B cell (primary cell): Measurements from ENCODE around the gene VWA8. TPM values are rescaled to one million over a fixed set of nuclear protein-coding genes. Genes with fewer than 3 reads are reported as not detected.
"Not testable (repeated sequence)": the region's sequence is repeated elsewhere in the genome, so short reads cannot be mapped to it uniquely, and the experiment has no call there.

Experiments
- ATAC-seq: fragments of 200-7000 bp; cut with Tn5 transposase; one replicate; pipeline ENCODE4 v1.10.0; 2021; ENCODE audit warnings: low read depth, mild to moderate bottlenecking, moderate number of reproducible peaks, moderate library complexity
- CTCF ChIA-PET: fragments of 350-600 bp; sonication (Branson Sonifier 250); formaldehyde crosslinking; loops from one replicate; lab custom pipeline; 2021; ENCODE audit warnings: antibody characterized with exemption, inconsistent platforms; lab: Charles Lee
- POLR2A ChIA-PET: fragments of 350-600 bp; sonication (Branson Sonifier 250); formaldehyde crosslinking; loops from one replicate; lab custom pipeline; 2021; ENCODE audit warnings: antibody characterized with exemption; lab: Charles Lee
- DNase-seq: peaks from one replicate; pipeline ENCODE4 v3.0.0; 2013
- H2AFZ ChIP-seq: 2 replicates; pipeline ENCODE4 v1.6.1; 2012; ENCODE audit warnings: mild to moderate bottlenecking, low read depth, low read length; ENCODE audit not compliant: insufficient read depth, poor library complexity, severe bottlenecking
- H3K27ac ChIP-seq, 2 donors: 1 replicate in 1 of 2; 2 replicates in 1 of 2; pipeline ENCODE4 v1.5.1; 2012 to 2013; ENCODE audit warnings: low read length in 2 of 2, mild to moderate bottlenecking in 2 of 2, moderate library complexity in 1 of 2
- H3K27me3 ChIP-seq, 4 experiments: fragments of 200-600 bp in 1 of 4; sonication (generic) in 1 of 4; replicated peaks in 1 of 4; 1 replicate in 2 of 4; 2 replicates in 2 of 4; pipeline versions ENCODE4 v1.6.1 to v1.7.0; 2013 to 2016; ENCODE audit warnings: low read length in 3 of 4, mild to moderate bottlenecking in 2 of 4, mixed read lengths in 1 of 4, moderate library complexity in 1 of 4; ENCODE audit not compliant: insufficient read depth in 4 of 4, control insufficient read depth in 3 of 4; ENCODE audit errors: control extremely low read depth in 1 of 4
- H3K36me3 ChIP-seq, 2 experiments: replicated peaks in 1 of 2; 1 replicate in 1 of 2; 2 replicates in 1 of 2; pipeline versions ENCODE4 v1.6.1 to v1.7.1; 2013; ENCODE audit warnings: low read length in 1 of 2; ENCODE audit not compliant: insufficient read depth in 2 of 2, control insufficient read depth in 1 of 2; ENCODE audit errors: control extremely low read depth in 1 of 2, extremely low read depth in 1 of 2
- H3K4me1 ChIP-seq, 2 donors: fragments of 200-600 bp in 1 of 2; sonication (generic) in 1 of 2; 1 replicate in 1 of 2; 2 replicates in 1 of 2; pipeline versions ENCODE4 v1.5.1 to v1.6.1; 2013 to 2017; ENCODE audit warnings: low read length in 2 of 2; ENCODE audit not compliant: control insufficient read depth in 2 of 2, insufficient read depth in 2 of 2
- H3K4me2 ChIP-seq: replicated peaks from 2 replicates; pipeline ENCODE3; 2012; ENCODE audit warnings: mild to moderate bottlenecking, low read depth, low read length; ENCODE audit not compliant: poor library complexity, severe bottlenecking
- H3K4me3 ChIP-seq, 5 experiments: fragments of 200-600 bp in 1 of 5; sonication (generic) in 1 of 5; 1 replicate in 3 of 5; 2 replicates in 2 of 5; pipeline versions ENCODE4 v1.5.1 to v1.7.0; 2011 to 2016; ENCODE audit warnings: low read length in 4 of 5, mild to moderate bottlenecking in 4 of 5, low read depth in 2 of 5, control low read depth in 1 of 5, moderate library complexity in 1 of 5; ENCODE audit not compliant: insufficient read depth in 1 of 5; ENCODE audit errors: control extremely low read depth in 1 of 5, extremely low read depth in 1 of 5
- H3K79me2 ChIP-seq: fragments of 200-600 bp; sonication (generic); one replicate; pipeline ENCODE4 v1.6.0; 2016; ENCODE audit warnings: low read length; ENCODE audit not compliant: control insufficient read depth, insufficient read depth
- H3K9ac ChIP-seq: fragments of 200-600 bp; sonication (generic); 2 replicates; pipeline ENCODE4 v1.6.1; 2017; ENCODE audit warnings: mild to moderate bottlenecking, low read length, moderate library complexity
- H3K9me3 ChIP-seq, 3 donors: one replicate each; pipeline versions ENCODE4 v1.6.1 to v1.7.1; 2013; ENCODE audit warnings: low read length in 2 of 3; ENCODE audit not compliant: control insufficient read depth in 2 of 3, insufficient read depth in 1 of 3; ENCODE audit errors: control extremely low read depth in 1 of 3
- H4K20me1 ChIP-seq: 2 replicates; pipeline ENCODE4 v1.6.0; 2012; ENCODE audit warnings: mild to moderate bottlenecking, low read length; ENCODE audit not compliant: insufficient read depth, control insufficient read depth, poor library complexity, severe bottlenecking
- H3K27ac Mint-ChIP-seq: one replicate; pipeline ENCODE4 v1.8.0; 2021; ENCODE audit warnings: mixed read lengths
- H3K27me3 Mint-ChIP-seq: one replicate; pipeline ENCODE4 v1.8.0; 2021; ENCODE audit warnings: mixed read lengths
- H3K4me1 Mint-ChIP-seq: one replicate; pipeline ENCODE4 v1.8.0; 2021; ENCODE audit warnings: mixed read lengths
- H3K4me3 Mint-ChIP-seq: one replicate; pipeline ENCODE4 v1.8.0; 2021; ENCODE audit warnings: mixed read lengths
- H3K9me3 Mint-ChIP-seq: one replicate; pipeline ENCODE4 v1.8.0; 2022; ENCODE audit warnings: mixed read lengths; ENCODE audit not compliant: insufficient read depth
- CTCF ChIP-seq: fragments of 200-600 bp; IDR thresholded peaks from one replicate; pipeline ENCODE4 v1.8.0; 2022; ENCODE audit warnings: antibody characterized with exemption, mild to moderate bottlenecking
- EZH2 ChIP-seq: IDR thresholded peaks from 2 replicates; pipeline ENCODE4 v1.6.1; 2012; ENCODE audit warnings: borderline replicate concordance, low read depth, mild to moderate bottlenecking, moderate library complexity, low read length; ENCODE audit not compliant: insufficient read depth, poor library complexity, severe bottlenecking
- WGBS: methylation state at CpG from one replicate; pipeline ENCODE4 v1.1.5; 2013; ENCODE audit warnings: missing lambda C conversion rate; ENCODE audit not compliant: insufficient coverage; 5-methylcytosine and 5-hydroxymethylcytosine counted together
- intact Hi-C: fragments of 100-400 bp; cut with micrococcal nuclease; formaldehyde crosslinking; loops from one replicate; pipeline ENCODE4 v1.10.0; 2022
- polyA plus RNA-seq: library from polyadenylated mRNA; depleted of rRNA; stranded (reverse); fragments of >200 nt; gene quantifications from 2 replicates; pipeline ENCODE4 v1.2.3, GENCODE V29; 2012
- total RNA-seq, 2 donors: library from RNA; stranded (reverse); fragments of 120-200 nt in 1 of 2; gene quantifications; 1 replicate in 1 of 2; 2 replicates in 1 of 2; pipeline versions ENCODE4 v1.2.3 to v1.2.4, GENCODE V29; 2013 to 2022

VWA8 gene
- total and polyA plus RNA-seq, 2 donors (not counting 1 experiment from before 2014, with no cell fraction given) = 6.0 to 19.7 TPM

- Histone ChIP-seq H3K36me3 (no peaks in the 10 kb centered on the region), H2AFZ (no peak overlapping the region), H3K27ac (no peak overlapping the region), H3K4me1 (no peaks in the 10 kb centered on the region), H4K20me1 (peaks cover 8% of the 10 kb centered on the region), H3K79me2 (peaks cover 42% of the 10 kb centered on the region), H3K9me3 (no peaks in the 10 kb centered on the region), H3K4me2 (no peak overlapping the region), H3K4me3 (no peak overlapping the region), H3K9ac (no peak overlapping the region), H3K27me3 (no peaks in the 10 kb centered on the region)
- H3K27ac Mint-ChIP-seq = no peak overlapping the region
- 100% methylated on average over 1 of the region's 1 CpG for WGBS
- no peaks in the 10 kb centered on the region for H3K27me3 Mint-ChIP-seq
- CTCF ChIA-PET = no interaction called here
- no peak for DNase-seq
- H3K9me3 Mint-ChIP-seq = no peaks in the 10 kb centered on the region
- intact Hi-C loops = no loop called here
- no peak for ATAC-seq
- TF ChIP-seq EZH2 = no peak
- TF ChIP-seq CTCF = no peak
- H3K4me1 Mint-ChIP-seq = peaks cover 9% of the 10 kb centered on the region
- POLR2A ChIA-PET = no interaction called here
- H3K4me3 Mint-ChIP-seq = no peak overlapping the region
Observed at GRCh38 chr13:41954226-41954625, 6.7 kb downstream of the VWA8 start.

- TF ChIP-seq EZH2 (no peak), CTCF (no peak)
- Mint-ChIP-seq H3K4me1 (peaks cover 7% of the 10 kb centered on the region), H3K9me3 (no peaks in the 10 kb centered on the region), H3K4me3 (no peak overlapping the region), H3K27me3 (no peaks in the 10 kb centered on the region), H3K27ac (no peak overlapping the region)
- H3K9ac ChIP-seq = no peak overlapping the region
- H3K4me1 ChIP-seq = no peaks in the 10 kb centered on the region
- H2AFZ ChIP-seq = no peak overlapping the region
- H4K20me1 ChIP-seq = peaks cover 8% of the 10 kb centered on the region
- H3K79me2 ChIP-seq = peaks cover 32% of the 10 kb centered on the region
- H3K27me3 ChIP-seq = no peaks in the 10 kb centered on the region
- intact Hi-C loops = no loop called here
- DNase-seq (no peak), ATAC-seq (no peak)
- no peak overlapping the region for H3K27ac ChIP-seq
- ChIA-PET POLR2A (no interaction called here), CTCF (no interaction called here)
- H3K36me3 ChIP-seq = no peaks in the 10 kb centered on the region
- H3K4me3 ChIP-seq = no peak overlapping the region
- H3K9me3 ChIP-seq = no peaks in the 10 kb centered on the region
- no peak overlapping the region for H3K4me2 ChIP-seq
- WGBS = 86% methylated on average over 1 of the region's 3 CpGs
Observed at GRCh38 chr13:41952749-41953148, 8.2 kb downstream of the VWA8 start.

DNA sequence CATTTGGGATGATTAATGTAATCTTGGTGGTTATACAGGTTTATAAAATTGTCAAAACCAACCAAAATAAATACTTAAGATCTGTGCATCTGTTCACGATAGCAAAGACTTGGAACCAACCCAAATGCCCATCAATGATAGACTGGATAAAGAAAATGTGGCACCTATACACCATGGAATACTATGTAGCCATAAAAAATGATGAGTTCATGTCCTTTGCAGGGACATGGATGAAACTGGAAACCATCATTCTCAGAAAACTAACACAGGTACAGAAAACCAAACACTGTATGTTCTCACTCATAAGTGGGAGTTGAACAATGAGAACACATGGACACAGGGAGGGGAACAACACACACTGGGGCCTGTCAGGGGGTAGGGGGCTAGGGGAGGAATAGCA, 11.8 kb downstream of the VWA8 start:
- H3K9me3 ChIP-seq, H3K4me2 ChIP-seq, H3K36me3 ChIP-seq, ATAC-seq, H3K9me3 Mint-ChIP-seq, H3K27ac ChIP-seq, H3K27me3 ChIP-seq, H3K27ac Mint-ChIP-seq, H3K4me3 Mint-ChIP-seq, H2AFZ ChIP-seq, H3K4me1 Mint-ChIP-seq, POLR2A ChIA-PET, DNase-seq, CTCF ChIA-PET, H3K27me3 Mint-ChIP-seq, intact Hi-C loops, H3K4me1 ChIP-seq, H3K9ac ChIP-seq, H3K4me3 ChIP-seq, H4K20me1 ChIP-seq: not testable (repeated sequence)
- no CpG with 5 or more reads among the region's 1 CpG for WGBS
- peaks cover 20% of the 10 kb centered on the region for H3K79me2 ChIP-seq
